HFFc6 (cell line): ENCODE data around the gene SPRYD3. TPM values are rescaled to one million over a fixed set of nuclear protein-coding genes. Genes with fewer than 3 reads are reported as not detected.
A peak's percentile ranks its signal among the peaks of the same experiment; 100 is the strongest.

Experiments used
- DNase-seq: peaks from one replicate; pipeline ENCODE4 v3.0.0-alpha.2; 2018
- H3K27ac Mint-ChIP-seq: 2 replicates; pipeline ENCODE4 v1.8.0; 2020; ENCODE audit warnings: mild to moderate bottlenecking, mixed read lengths
- H3K27me3 Mint-ChIP-seq: 2 replicates; pipeline ENCODE4 v1.8.0; 2021; ENCODE audit warnings: mild to moderate bottlenecking, moderate library complexity, mixed read lengths; ENCODE audit not compliant: insufficient read depth
- H3K36me3 Mint-ChIP-seq: 2 replicates; pipeline ENCODE4 v1.8.0; 2021; ENCODE audit warnings: low read depth, mixed read lengths
- H3K4me1 Mint-ChIP-seq: 2 replicates; pipeline ENCODE4 v1.8.0; 2020; ENCODE audit warnings: low read depth, mixed read lengths
- H3K4me3 Mint-ChIP-seq: 2 replicates; pipeline ENCODE4 v1.8.0; 2020; ENCODE audit warnings: mild to moderate bottlenecking, moderate library complexity, mixed read lengths
- H3K9me3 Mint-ChIP-seq: 2 replicates; pipeline ENCODE4 v1.8.0; 2020; ENCODE audit warnings: mild to moderate bottlenecking, mixed read lengths
- total RNA-seq, 6 experiments: library from RNA; stranded (reverse); fragmentation: NEBNext Ultra II Directional; extraction: Animal tissue kit (Norgen Biotek cat#: 25700); gene quantifications; 2 replicates in 1 of 6; 3 replicates in 5 of 6; pipeline ENCODE4 v1.2.3, GENCODE V29; 2021
- TF ChIP-seq, protein P1 (sequence below): fragments of 200-600 bp; sonication (generic); IDR thresholded peaks from 2 replicates; pipeline ENCODE4 v1.5.0; 2021; ENCODE audit warnings: antibody characterized with exemption, mild to moderate bottlenecking

Gene SPRYD3
- total RNA-seq, 6 experiments from 2014 or later = 50.5 to 59.4 (median 54.9) TPM

DNA sequence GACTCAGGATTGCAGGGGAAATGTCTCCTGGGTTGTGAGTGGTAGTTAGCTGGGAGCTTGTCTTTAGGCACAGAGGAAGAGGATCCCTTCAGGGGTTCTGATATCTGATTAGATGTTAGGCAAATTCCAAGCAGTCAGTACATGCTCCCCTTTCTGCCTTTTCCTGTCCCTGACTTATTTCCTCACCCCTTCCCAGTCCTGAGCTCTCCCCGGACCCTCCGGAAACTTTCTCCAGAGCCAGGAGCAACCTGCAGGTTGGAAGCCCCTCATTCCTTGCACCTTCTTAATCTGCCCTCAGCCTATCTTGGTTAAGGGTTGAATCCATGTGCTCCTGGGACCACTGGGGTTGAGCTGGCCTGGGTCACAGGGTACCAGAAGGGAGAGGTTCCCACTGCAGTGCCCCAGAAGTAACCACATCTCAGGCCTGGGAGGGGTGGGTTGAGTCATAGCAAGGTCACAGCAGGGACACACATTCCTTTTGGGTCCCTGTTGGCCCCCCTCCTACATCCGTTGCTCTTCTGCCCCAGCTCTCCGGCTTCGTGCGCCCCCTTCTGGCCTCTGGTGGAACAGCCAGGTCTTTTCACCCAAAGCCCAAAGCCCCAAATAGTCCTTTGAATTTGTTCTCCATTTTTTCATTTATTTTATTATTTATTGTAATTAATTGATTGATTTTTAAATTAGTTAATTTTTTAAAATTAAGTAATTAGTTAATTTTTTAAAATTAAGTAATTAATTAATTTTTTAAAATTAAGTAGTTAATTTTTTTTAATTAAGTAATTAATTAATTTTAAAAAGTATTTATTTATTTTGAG is 20.1 kb upstream of the SPRYD3 start:
- H3K4me1 Mint-ChIP-seq = peaks cover 51% of the 10 kb centered on the region
- peaks cover 5% of the 10 kb centered on the region; the same call in 1 of the 2 replicates for H3K27me3 Mint-ChIP-seq
- H3K27ac Mint-ChIP-seq = peak overlapping the region; percentile 95

DNA sequence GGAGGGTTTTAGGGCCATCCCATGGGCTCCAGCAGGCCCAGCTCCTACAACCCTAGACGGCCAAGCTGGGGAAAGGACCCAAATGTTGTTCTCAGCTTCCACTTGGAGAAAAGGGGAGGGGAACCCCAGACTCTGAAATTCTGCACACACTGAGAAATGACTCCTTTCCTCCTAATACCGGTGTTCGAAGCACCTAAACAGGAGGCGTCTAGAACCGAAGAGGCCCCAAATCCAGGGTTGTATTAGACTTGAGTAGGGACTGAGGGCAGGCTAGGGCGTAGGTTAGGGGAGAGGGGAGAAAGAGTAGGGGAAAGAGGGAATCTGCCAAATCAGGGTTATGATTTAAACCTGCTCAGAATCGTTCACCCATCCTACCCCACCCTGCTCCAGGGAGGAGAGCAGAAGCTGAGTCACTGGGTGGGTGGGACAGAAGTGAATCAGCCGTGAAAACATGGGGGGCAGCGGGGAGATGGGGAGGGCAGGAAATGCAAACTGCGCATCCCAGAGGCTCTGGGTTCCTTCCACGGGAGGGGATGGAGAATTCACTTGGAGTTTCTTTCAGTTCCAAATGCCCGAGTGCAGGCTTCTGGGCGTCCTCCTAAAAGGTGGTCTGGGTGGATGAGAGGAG is 19.3 kb upstream of the SPRYD3 start:
- Mint-ChIP-seq H3K27ac (peak overlapping the region; percentile 95), H3K36me3 (no peaks in the 10 kb centered on the region), H3K9me3 (no peaks in the 10 kb centered on the region), H3K4me3 (peak overlapping the region; percentile 95), H3K4me1 (peaks cover 59% of the 10 kb centered on the region), H3K27me3 (peaks cover 5% of the 10 kb centered on the region; the same call in 1 of the 2 replicates)
- peak; percentile 76 for DNase-seq
- TF ChIP-seq, protein P1, sequence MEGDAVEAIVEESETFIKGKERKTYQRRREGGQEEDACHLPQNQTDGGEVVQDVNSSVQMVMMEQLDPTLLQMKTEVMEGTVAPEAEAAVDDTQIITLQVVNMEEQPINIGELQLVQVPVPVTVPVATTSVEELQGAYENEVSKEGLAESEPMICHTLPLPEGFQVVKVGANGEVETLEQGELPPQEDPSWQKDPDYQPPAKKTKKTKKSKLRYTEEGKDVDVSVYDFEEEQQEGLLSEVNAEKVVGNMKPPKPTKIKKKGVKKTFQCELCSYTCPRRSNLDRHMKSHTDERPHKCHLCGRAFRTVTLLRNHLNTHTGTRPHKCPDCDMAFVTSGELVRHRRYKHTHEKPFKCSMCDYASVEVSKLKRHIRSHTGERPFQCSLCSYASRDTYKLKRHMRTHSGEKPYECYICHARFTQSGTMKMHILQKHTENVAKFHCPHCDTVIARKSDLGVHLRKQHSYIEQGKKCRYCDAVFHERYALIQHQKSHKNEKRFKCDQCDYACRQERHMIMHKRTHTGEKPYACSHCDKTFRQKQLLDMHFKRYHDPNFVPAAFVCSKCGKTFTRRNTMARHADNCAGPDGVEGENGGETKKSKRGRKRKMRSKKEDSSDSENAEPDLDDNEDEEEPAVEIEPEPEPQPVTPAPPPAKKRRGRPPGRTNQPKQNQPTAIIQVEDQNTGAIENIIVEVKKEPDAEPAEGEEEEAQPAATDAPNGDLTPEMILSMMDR = no peak

More for the DNA sequence above, 20.1 kb upstream of the SPRYD3 start:
- Mint-ChIP-seq H3K9me3 (no peaks in the 10 kb centered on the region), H3K36me3 (no peaks in the 10 kb centered on the region), H3K4me3 (peak overlapping the region; percentile 95)
- TF ChIP-seq, protein P1 = peak; percentile 99
- DNase-seq = peak; percentile 95

DNA sequence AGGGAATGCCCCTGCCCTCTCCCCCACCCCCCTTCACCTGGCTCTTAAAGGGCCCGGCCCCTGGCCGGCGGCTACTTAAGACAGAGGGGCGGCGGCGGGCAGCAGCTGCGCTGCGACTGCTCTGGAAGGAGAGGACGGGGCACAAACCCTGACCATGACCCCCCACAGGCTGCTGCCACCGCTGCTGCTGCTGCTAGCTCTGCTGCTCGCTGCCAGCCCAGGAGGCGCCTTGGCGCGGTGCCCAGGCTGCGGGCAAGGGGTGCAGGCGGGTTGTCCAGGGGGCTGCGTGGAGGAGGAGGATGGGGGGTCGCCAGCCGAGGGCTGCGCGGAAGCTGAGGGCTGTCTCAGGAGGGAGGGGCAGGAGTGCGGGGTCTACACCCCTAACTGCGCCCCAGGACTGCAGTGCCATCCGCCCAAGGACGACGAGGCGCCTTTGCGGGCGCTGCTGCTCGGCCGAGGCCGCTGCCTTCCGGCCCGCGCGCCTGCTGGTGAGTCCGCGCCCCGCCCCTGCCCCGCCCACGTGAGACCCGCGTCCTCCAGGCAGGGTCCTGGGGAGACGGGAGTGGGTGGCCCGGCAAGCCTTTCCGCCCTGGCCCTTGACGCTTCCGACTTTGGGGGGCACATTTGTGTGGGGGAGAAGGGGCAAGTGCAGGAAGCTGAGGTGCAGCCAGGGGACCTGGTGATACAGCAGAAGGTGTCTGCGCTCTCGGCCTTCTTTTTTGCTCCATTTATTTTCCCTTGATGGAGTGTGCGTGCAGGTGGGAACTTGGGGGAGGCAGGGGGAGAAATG is 18.6 kb upstream of the SPRYD3 start, which contains the start of gene IGFBP6:
IGFBP6 (plus strand) TSS at position 104 of the 790 bp plus-strand sequence; CDS start at position 155, 51 bp downstream.
- H3K27me3 Mint-ChIP-seq = peaks cover 5% of the 10 kb centered on the region; the same call in 1 of the 2 replicates
- H3K36me3 Mint-ChIP-seq = no peaks in the 10 kb centered on the region
- no peaks in the 10 kb centered on the region for H3K9me3 Mint-ChIP-seq
- TF ChIP-seq, protein P1 = peak; percentile 26
- peaks cover 59% of the 10 kb centered on the region for H3K4me1 Mint-ChIP-seq
- peak; percentile 16 for DNase-seq
- H3K27ac Mint-ChIP-seq = peak within 1 kb of the TSS; percentile 95
- peak within 1 kb of the TSS; percentile 95 for H3K4me3 Mint-ChIP-seq

DNA sequence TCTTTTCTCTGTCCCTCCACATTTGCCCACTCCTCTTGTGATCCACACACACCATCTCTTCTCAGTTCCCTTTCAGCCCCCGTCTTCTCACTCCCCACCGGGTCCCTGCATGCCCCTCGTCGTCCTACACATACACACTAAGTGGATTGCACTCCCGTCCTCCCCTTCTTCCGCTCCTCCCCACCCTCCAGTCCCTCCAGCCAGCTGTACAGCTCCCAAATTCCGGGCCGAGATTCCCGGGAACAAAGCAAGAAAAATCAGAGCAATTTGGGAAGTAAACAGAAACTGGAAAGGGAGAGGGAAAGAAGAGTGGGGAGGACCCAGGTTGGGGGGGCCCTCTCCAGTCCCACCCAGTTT is 18.0 kb upstream of the SPRYD3 start:
- DNase-seq = no peak
- Mint-ChIP-seq H3K4me1 (peaks cover 59% of the 10 kb centered on the region), H3K27ac (peak overlapping the region; percentile 95), H3K4me3 (peak overlapping the region; percentile 95), H3K36me3 (no peaks in the 10 kb centered on the region), H3K27me3 (peaks cover 5% of the 10 kb centered on the region; the same call in 1 of the 2 replicates), H3K9me3 (no peaks in the 10 kb centered on the region)
- TF ChIP-seq, protein P1 = no peak

DNA sequence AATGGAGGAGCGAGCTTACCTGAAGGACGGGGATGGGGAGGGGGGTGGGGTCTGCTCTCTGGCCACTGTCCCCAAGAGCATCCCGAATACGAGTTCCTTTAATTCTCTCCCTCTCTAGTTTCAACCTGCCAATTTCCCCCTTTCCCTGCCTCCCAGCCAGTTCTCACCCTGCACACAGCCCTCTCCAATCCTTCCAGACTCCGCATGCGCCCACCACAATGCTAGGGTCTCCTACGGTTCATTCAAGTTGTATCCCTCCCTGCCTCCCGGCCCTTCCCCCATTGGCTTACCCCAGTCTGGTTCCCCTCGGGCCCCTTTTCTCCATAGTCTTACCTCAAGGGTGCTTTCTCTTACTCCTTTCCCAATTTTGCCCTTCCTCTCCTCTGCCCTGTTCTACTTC is 17.6 kb upstream of the SPRYD3 start:
- H3K27ac Mint-ChIP-seq = peak overlapping the region; percentile 95
- TF ChIP-seq, protein P1 = no peak
- no peaks in the 10 kb centered on the region for H3K36me3 Mint-ChIP-seq
- no peaks in the 10 kb centered on the region for H3K9me3 Mint-ChIP-seq
- H3K27me3 Mint-ChIP-seq = peaks cover 5% of the 10 kb centered on the region; the same call in 1 of the 2 replicates
- no peak for DNase-seq
- peak overlapping the region; percentile 95 for H3K4me3 Mint-ChIP-seq
- peaks cover 59% of the 10 kb centered on the region for H3K4me1 Mint-ChIP-seq
